Measurements from ENCODE around the gene GPD1L.
"Not testable (repeated sequence)": the region's sequence is repeated elsewhere in the genome, so short reads cannot be mapped to it uniquely, and the experiment has no call there.

GPD1L gene

DNA sequence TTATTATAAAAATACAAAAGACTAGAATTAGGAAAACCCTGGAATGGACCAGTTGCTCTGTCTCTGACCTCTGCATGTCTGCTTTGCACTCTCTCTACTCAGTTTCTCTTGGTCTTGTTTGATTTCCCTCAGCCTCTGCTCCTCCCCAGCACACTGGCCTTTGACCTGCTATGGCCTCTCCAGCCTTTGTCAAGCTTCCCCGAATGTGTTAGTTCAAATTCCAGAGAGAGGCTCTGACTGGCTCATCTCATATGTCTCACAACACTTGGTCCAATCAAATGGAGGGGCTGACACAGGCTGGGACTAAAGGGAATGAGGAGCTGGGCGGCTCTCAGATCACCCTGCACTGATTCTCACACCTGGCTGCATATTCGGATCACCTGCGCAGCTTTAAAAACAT, 79.7 kb downstream of the GPD1L start:
- no peak for DNase-seq

DNA sequence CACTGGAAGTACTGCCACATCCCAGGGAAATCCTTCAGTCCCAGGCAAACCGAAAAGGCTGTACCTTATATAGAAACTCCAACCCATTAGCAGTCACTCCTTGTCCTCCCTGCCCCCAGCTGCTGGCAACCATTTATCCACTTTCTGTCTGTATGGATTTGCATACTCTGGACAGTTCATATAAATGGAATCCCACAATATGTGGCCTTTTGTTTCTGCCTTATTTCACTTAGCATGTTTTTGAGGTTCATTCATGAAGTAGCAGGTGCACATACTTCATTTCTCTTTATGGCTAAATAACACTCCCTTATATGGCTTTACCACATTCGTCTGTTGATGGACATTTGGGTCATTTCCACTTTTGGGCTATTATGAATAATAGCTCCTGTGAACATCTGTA, 80.5 kb downstream of the GPD1L start:
- DNase-seq: no peak

DNA sequence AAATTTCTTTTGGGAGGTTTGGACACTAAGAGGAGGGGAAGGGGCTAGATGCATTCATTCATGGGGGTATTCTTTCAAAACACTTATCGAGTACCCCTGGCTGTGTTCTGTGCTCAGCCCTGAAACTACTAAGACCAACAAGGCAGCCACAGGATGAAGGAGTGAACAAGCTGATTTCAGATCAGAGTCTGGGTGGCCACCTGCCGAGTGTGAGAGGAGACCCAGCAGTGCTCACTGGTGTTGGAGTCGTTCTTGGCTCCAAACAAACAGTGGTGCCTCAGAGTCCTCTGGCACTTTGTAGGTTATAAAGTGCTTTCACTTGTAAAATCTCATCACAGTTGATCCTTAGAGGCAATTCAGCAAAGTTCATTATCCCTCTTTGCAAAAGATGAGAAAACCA, 83.3 kb downstream of the GPD1L start:
- no peak for DNase-seq

DNA sequence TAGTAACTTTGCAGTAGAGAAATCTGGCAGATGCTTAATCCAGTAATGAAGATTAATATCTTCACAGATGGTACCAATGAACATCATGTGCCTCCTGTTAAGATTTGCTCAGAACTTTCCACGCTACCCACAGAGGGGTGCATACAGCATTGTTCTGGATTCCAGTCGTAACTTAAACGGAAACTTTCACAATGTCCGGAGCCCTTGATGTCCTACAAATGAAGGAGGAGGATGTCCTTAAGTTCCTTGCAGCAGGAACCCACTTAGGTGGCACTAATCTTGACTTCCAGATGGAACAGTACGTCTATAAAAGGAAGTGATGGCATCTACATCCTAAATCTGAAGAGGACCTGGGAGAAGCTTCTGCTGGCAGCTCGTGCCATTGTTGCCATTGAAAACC, 84.1 kb downstream of the GPD1L start:
- not testable (repeated sequence) for DNase-seq

DNA sequence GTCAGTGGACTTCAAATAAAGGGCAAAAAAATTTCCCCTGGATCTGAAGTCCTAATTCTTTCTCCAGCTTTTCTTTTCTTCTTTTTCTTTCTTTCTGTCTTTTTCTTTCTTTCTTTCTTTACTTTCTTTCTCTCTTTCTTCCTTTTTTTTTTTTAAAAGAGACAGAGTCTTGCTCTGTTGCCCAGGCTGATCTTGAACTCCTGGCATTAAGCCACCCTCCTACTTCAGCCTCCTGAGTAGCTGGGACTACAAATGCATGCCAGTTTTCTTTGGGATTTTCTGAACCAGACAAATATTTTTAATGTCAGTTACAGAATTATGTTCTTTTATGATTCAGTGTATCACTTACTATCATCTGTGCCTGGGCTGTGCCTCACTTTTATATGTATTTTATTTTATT, 86.7 kb downstream of the GPD1L start:
- DNase-seq: no peak

DNA sequence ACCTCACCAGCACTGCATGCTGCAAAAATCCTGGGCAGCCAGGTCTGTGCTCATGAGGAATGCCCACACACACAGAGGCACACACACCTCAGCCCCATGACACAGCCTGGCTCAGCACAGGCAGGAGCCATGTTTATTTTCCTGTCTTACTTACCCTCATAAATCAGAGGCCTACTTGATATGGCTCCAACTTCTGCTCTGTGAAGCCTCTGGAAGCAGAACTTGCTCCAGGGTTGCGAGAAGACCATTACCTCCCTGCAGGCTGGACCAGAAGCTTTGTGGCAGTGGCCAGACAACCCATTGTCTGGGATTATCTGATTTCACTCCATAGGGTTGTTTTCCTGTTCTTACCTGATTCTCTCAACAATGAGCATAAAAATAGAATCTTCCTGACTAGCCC, 88.2 kb downstream of the GPD1L start:
- DNase-seq: no peak

DNA sequence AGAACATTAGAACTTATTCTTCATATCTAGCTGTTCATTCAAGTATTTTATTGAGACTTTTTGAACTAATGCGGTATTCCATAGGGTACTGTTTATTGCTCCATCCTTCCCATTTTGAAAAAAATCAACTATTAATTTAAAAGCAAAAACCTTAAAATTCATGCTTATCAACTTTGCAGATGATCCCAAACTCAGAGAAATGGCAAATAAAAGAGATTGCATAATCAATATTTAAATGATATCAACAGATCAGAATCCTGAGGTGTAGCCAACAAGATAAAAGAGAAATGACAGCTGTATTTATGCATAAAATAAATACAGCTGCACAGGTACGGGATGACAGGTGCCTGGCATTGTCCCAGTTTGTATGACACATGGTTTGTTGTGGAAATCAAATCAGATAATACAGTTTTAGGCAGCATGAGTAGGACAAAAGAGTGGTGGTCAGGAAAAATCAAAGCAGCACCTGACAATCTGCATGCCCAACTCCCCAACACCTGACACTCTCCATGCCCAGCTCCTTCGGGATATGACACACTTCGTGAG, 89.6 kb downstream of the GPD1L start:
- DNase-seq: no peak

DNA sequence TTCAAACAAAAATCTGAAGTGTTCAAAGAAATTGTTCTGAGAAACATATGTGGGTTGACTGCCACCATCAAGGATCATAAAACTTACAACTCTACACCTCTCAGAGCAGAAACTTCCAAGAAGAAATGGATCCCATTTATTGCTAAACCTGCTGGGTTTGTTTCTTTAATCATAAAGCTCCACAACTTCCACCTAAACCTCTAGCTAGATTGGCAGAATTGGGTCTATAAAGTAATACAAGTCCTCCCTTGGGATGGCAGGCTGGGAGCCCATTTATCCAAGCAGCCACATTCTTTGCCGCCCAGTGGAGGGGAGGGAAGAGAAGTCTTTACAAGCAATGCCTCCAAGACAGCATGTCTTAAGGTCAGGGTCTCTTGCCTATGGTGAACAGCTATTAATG, 91.6 kb downstream of the GPD1L start:
- DNase-seq: no peak

DNA sequence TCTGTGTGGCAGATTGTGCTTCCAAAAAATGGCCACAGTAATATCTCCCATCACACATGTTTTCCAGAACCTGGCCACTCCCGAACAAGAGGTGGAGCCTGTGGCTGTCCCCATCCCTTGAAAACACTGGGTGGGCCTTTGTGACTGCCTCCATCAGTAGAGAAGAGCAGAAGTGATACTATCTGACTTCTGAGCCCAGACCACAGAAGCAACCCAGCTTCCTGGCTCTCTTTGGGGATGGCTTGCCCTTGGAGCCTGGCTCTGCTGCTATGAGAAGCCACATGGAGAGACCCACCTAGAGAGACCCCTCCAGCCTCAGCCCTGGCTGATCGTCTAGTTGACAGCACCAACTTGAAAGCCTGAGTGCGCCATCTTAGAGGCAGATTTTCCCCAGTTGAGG, 92.3 kb downstream of the GPD1L start:
- no peak for DNase-seq

DNA sequence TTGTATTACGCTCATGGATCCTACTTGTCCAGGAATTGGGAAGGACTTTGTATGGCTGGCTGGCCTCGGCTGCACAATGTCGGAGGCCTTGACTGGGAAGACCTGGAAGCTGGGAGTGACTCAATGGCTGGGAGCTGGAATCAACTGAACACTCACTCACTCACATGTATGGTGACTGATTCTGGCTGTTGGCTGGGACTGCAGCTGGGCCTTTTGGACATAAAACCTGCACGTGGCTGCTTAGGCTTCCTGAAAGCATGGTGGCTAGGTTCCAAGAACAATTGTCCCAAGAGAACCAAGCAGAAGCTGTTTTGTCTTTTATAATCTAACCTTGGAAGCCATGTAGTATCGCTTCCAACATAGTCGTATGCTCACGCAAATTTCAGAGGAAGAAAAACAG, 94.1 kb downstream of the GPD1L start:
- DNase-seq: no peak

DNA sequence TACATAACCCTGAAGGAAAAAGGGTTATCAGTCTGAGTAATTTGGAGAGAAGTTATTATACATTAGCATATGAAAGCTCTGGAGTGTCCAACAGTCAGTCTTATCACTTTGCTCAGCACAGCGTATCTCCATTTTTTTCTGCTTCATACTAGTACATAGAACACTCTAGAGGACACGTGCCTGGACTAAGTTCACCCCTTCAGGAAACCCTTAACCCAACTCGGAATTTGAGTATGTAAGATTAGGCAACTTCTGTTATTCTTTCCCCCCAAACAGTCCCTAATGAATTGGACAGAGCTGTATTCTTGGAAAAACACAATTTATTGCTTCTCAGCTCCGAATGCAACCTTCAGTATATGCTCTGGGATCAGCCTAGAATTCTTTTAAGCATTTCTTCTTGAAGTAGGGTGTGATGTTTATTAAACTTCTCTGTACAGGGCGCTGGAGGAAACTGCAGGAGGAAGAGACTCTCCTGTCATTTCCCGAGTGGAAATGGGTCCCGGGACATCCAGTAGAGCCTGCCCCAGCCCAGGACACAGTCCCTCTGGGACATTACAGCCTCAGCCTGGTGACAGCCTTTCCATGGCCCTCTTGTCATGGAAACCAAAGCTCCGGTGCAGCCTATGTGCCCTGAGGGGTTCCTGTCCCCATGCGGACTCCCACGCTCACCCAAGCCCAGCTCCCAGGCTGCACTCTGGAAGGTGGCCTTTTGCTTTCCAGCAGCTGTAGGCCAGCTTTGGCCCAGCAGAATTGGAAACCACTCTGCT, 94.8 kb downstream of the GPD1L start:
- no peak for DNase-seq

DNA sequence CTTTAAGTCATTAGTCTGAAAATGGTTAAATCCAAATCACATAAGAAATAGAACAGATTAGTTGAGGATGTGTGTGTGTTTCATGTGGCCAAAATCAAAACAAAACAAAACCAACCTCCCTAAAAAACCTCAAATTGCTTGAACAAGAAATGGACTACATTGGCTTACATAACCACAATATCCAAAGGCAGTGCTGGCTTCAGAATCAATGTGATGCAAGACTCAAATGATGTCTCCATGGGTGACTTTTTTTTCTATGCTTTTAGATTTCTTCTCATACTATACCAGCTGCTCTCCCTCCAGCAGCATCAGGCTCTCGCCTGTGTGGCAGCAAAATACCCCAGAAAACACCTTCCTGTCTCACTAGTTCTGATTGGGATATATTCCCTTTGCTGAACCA, 96.1 kb downstream of the GPD1L start:
- DNase-seq: no peak

DNA sequence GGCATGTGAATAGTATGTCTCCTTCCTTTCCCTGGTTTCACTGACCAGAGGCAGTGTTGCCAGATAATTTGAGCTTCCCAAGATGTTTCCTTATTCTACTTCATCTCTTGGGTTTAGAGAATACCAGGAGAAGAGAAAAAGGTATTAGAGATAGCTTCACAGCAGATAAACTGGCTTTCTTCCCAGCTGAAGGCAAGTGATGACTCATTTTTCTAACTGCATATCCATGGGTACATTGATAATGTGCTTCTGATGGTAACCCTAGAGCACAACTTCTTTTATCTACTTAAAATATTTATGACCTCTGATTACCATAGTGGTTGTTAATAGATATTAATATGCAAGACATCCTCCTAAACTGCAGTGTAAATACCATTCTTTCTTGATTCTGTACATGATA, 97.4 kb downstream of the GPD1L start:
- DNase-seq: no peak

DNA sequence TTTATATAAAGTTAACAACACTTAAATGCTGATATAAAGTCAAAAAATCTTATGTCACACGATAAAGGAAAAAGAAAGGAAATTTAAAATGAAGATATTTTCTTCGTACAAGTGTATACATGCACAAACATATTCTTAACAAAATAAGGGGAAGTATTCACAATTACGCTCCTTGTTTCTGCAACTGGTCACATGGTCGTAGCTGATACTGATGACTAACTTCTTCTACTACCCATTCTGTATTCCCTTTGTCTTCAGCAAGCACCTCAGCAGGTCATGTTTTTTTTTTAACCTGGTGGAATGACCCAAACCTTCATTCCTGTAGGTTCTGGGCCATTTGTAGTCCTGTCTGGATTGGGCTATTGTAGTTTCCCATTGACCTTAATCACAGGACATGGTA, 102.0 kb downstream of the GPD1L start:
- no peak for DNase-seq

DNA sequence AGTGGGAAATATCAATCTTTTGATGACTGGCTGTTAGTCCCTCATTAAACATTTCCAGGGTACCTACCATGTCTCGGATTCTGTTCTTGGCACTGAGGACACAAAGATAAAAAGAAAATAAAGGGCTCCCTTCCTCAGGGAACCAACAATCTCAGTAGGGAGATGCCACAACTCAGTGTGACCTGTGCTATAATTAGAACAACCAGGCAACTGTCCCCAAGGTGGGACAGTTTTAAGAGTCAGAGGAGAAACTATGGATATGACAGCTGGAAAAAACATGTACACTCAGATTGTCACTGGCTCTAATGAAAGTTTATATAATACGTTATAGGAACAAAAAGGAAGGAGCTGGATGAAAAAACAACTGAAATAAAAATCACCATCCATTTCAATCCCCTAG, 108.8 kb downstream of the GPD1L start:
- no peak for DNase-seq

DNA sequence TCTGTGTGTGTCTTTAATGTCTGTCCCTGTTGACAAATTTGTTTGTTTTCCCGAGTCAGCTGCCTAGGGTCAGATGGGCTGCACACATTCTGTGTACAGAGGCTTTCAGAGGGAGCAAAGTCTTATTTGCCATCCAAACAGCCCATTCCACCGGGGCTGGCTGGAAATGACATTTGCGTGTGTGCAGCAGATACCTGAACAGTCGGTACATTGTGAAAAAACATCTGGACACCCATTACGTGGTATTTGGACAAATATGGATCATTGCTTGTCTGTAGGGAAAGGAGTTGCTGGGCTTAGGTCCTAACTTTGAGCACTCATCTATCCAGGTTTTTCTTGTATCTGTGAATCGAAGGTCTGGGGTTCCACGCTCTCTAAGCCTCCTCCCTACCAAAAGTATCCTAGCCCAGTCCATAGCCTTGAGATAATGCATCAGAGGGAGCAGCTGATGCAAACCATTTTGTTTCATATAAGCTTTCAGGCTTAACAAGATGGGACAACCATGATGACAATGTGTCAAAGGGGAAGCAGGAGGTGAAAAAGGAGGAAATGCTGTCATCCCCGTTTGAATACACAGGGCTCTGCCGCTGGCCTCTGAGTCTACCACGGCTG, 109.9 kb downstream of the GPD1L start:
- DNase-seq: no peak

DNA sequence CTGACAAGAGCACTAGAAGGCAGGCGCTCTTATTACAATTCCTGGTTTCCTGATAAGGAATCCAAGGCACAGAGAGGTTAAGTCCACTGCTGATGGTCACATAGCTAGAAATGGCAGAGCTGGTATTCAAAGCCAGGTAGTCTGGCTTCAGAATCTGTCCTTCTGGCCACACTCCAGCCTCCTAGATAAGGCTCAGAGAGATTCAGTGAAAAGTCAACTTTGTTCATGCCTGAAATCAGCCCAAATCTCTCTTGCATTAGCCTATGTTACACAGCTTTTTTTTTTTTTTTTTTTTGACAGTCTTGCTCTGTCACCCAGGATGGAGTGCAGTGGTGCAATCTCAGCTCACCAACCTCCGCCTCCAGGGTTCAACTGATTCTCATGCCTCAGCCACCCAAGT, 110.9 kb downstream of the GPD1L start:
- no peak for DNase-seq

Data from stimulated activated CD4-positive, alpha-beta T cell treated with anti-CD3 and anti-CD28 coated beads, Interleukin-15, amount 100 ng/mL, for 24 hours (primary cell).